COLO668 (cell line): ENCODE data around the gene MECP2.
"Not testable (repeated sequence)": the region's sequence is repeated elsewhere in the genome, so short reads cannot be mapped to it uniquely, and the experiment has no call there.

Experiments used
- DNase-seq: peaks from one replicate; lab custom pipeline; 2025; ENCODE audit not compliant: unreplicated experiment; lab: John Stamatoyannopoulos, UW

The MECP2 gene

DNA sequence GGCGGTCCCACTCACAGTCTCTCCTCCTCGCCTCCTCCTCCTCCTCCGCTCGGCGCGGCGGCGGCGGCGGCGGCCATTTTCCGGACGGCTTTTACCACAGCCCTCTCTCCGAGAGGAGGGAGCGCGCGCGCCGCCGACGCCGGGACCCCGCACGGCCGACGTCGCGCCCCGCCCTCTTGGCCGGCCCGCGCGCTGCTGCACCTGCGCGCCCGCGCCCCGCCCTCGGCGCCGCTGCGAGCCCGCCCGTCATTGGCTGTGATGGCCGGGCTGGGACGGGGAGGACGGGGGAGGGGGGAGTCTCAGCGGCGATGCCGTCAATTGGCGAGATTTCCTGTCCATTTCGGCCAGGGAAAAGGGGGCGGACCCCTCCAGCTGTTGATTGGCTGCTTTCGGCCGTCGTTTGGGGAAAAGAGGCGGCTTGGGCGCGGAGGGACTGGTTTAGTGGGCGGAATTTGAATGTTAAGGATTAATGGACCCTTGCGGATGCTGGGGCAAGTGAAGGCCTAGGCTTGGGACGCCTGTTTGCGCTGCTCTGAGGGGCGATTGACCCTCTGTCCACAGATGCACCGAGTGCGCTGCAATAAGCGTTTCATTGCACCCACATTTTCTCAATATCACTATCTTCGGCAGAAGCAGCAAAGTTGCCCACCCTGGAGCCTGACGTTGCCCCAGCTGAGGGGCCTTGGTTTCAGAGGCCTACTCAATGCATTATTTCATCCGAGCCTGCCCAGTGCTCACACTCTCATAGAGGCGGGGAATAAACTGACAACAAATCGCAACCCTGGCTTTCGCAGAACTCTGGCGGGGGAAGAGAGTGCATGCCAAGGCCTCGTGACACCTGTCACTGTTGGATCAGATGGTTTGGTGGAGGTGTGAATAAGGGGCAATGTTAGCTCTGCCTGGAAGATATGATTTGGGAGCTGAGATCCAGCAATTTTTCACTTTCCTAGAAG is at the start of gene MECP2:
Gene MECP2, minus strand, starts transcription at position 129 of the 953 bp plus-strand sequence.
- peak; percentile 98 for DNase-seq

DNA sequence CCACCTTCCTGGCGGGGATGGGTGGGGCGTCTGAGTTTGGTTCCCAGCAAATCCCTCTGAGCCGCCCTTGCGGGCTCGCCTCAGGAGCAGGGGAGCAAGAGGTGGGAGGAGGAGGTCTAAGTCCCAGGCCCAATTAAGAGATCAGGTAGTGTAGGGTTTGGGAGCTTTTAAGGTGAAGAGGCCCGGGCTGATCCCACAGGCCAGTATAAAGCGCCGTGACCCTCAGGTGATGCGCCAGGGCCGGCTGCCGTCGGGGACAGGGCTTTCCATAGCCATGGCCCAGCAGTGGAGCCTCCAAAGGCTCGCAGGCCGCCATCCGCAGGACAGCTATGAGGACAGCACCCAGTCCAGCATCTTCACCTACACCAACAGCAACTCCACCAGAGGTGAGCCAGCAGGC is 46.5 kb upstream of the MECP2 start, which contains the start of gene OPN1LW:
Gene OPN1LW, plus strand, starts transcription at position 234 of the 400 bp plus-strand sequence. Its CDS starts 41 bp downstream, at position 275.
- not testable (repeated sequence) for DNase-seq

DNA sequence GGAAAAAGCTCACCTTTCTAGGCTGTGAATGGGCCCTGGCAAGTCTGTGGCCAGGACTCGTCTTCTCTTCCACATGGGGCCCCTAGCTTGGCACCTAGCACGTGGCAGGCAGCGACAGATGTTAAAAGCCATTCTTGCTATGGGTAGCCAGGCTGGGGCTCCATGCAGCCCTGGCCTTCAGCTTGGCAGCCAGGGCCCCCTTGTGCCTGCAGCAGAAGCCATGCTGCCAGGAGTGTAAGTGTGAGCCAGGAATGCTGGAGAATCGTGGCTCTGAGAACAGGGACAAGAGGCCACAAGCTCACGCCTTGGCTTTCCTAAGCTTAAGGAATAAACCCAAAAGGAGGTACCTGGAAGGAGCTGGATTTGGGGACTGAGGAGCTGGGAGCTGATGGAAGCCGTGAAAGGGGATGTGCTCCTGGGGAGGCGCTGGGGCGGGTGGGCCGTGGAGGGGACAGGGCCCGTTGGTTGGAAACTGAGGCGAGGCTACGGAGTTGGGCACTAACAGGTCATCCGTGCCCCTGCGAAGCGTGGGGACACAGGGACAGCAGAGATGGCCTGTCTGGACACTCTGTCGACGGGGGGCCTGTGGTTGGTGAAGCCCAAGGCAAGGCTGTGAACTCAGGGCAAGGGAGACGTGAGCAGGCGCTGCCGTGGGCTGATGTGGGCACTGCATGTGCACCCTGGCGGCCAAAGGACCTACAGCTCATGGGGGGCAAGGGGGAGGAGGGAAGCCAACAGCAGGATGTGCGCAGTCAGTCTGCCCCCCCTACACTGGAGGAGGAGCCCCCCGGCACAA is 45.6 kb upstream of the MECP2 start:
- no peak for DNase-seq

DNA sequence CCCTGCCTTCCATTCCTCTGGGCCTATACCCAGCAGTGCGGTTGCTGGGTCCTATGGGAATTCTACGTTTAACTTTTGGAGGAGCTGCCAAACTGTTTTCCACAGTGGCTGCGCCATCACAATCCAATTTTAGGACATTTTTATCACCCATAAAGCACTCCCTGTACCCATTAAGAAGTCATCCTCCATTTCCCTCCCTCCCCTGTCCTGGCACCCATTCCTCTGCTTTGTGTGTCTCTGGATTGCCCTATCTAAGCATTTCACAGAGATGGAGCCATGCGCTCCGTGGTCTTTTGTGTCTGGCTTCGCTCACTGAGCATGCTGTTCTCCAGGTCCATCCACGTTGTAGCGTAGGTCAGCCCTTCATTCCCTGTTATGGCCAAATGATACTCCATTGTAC is 44.9 kb upstream of the MECP2 start:
- DNase-seq, result no peak

DNA sequence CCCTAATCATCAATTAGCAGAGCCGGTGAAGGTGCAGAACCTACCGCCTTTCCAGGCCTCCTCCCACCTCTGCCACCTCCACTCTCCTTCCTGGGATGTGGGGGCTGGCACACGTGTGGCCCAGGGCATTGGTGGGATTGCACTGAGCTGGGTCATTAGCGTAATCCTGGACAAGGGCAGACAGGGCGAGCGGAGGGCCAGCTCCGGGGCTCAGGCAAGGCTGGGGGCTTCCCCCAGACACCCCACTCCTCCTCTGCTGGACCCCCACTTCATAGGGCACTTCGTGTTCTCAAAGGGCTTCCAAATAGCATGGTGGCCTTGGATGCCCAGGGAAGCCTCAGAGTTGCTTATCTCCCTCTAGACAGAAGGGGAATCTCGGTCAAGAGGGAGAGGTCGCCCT is 43.2 kb upstream of the MECP2 start:
- no peak for DNase-seq

DNA sequence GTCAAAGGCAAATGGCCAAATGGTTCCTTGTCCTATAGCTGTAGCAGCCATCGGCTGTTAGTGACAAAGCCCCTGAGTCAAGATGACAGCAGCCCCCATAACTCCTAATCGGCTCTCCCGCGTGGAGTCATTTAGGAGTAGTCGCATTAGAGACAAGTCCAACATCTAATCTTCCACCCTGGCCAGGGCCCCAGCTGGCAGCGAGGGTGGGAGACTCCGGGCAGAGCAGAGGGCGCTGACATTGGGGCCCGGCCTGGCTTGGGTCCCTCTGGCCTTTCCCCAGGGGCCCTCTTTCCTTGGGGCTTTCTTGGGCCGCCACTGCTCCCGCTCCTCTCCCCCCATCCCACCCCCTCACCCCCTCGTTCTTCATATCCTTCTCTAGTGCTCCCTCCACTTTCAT is 42.7 kb upstream of the MECP2 start:
- DNase-seq, result no peak

DNA sequence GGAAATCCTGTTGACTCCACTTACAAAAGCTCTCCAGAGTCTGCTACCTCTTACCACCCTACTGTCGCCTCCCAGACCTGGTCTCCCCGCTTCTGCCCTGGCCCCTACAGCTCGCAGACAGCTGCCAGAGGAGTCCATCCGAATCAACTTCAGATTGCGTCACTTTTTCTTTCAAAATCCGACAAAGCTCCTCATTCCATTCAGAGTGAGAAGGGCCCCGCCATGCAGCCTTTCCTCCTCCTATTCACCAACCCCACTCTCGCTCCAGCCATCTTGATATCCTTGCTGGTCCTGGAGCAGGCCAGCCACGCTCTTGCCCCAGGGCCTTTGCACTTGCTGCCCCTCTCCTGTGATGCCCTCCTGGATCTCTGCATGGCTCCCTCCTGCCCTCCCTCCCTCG is 41.3 kb upstream of the MECP2 start:
- DNase-seq, result no peak

DNA sequence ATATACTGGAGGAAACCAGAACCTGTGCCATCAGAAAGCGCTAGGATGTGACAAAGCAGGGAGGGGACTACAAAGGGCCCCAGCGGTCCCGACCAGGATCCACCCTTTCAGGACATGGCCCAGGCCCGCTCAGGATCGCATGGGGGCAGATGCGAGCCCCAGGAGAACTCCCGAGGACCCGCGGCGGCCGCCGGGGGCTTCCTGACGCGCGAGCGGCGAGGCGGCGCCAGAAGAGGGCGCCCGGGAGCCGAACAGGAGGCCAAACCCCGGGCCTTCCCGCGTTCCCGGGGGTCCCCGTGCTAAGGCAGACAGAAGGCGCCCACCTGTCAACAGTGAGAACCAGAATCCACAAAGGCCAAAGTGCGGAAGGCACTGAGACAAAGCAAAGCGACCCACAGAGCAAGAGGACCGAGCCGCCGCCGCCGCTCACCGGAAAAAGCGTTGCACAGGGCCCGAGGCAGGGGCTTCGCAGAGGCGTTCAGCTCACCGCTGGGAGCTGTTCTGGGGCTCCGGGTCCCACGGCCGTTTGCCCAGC is 39.2 kb upstream of the MECP2 start:
- peak; percentile 73 for DNase-seq

DNA sequence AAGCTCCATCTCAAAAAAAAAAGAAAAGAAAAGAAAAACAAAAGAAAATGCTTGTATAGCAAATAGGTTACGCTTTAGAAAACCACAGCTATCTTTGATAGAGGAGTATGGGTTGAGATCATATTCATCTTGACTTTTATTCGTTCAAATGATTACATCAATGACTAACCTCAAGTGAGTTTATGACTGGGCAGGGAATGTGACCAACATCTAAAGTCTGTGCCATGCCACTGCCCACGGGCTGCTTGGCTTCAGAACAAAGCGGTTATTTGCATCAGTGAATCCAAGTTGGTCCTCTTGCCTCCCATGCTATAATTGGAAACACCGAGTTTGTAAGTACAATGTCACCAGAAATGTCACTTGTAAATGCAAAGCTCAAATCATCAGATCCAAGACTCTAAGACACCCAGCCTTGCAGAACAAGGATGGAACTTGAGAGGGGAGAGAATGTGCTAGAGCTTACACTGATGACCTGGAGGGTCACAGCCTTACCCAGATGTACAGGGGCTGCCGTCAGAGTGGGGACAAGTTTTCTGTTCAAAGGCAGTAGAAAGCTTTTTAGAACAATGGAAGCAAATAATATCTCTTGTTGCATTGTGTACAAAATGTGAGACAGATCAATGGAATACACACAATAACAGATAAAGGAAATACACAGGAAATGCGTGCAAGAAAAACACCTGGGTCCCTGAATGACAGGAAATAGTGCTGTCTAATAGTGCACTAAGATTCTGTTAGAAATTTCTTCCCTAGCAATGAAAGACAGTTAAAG is 38.1 kb upstream of the MECP2 start:
- no peak for DNase-seq

DNA sequence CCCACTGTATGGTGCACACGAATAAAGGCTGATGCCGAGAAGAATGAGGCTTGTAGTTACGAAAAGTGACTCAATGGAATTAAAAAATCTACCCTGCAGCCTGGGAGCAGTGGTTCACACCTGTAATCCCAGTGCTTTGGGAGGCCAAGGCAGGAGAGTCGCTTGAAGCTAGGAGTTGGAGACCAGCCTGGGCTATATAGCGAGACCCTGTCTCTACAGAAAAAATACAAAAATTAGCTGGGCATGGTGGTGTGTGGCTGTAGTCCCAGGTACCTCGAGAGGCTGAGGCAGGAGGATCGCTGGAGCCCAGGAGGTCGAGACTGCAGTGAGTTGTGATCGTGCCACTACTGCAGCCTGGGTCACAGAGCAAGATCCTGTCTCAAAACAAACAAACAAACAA is 34.8 kb upstream of the MECP2 start:
- DNase-seq, result no peak

DNA sequence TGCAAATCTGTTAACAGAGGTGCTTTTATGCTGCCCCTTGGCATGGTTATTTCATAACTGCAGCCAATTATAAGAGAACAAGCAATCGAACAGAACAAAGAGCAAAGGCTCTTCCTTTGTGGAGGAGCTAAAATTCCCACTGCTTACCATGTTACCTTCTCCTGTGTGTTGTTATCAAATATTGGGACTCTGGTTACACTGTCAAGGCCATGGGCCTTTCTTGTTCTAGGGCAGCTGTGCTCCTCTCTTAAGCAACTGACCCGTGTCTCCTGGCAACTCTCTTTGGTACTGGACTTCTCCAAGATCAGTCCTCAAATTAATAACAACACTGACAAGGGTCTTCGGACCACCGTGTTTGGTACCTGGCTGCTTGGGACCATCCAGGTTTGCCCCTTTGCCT is 34.4 kb upstream of the MECP2 start:
- no peak for DNase-seq

DNA sequence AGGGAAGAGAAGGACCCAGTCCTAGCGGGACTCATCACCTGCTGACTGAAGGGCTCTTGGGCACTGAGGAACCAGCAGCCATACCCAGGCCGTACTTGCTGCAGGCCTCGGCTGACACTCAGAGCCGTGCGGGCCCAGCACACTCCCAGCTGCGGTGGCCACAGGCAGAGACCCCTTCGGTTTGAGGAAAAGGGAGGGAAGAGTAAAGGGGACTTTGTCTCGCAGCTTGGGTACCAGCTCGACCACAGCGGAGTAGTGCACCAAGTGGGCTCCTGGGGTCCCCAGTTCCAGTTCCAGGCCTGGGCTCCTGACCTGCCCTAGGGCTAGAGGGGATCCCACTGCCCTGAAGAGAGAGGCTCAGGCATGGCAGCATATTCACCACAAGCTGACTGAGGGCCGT is 28.6 kb upstream of the MECP2 start:
- DNase-seq, result no peak

DNA sequence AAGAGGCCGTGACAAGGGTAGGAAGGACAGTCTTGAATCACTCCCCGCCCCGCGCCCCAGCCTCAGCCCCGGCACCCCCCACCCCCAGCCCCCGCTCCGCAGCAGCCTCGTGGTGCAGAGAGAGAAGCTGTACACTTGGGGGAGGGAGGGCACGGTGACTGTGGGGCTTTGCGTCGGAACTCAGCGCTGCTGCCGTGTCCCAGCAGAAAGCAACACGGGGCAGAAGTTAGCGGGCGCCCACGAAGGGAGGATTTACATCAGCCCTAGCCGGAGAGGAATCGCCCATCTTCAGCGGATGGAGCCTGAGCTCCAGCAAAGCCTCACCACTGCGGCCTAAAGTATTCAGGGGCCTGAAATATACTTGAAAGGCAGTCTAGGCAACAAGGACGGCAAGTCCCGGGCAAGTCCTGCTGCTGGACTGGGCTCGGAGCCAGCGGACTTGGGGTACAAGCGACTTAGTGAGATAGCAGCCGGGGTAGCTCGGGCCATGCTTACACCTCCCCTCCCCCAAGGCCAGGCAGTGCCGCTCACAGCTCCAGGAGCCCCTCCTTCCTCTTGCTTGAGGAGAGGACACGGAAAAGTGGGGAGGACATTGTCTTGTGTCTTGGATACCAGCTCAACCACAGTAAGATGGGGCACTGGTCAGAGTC is 28.0 kb upstream of the MECP2 start:
- DNase-seq, result no peak

DNA sequence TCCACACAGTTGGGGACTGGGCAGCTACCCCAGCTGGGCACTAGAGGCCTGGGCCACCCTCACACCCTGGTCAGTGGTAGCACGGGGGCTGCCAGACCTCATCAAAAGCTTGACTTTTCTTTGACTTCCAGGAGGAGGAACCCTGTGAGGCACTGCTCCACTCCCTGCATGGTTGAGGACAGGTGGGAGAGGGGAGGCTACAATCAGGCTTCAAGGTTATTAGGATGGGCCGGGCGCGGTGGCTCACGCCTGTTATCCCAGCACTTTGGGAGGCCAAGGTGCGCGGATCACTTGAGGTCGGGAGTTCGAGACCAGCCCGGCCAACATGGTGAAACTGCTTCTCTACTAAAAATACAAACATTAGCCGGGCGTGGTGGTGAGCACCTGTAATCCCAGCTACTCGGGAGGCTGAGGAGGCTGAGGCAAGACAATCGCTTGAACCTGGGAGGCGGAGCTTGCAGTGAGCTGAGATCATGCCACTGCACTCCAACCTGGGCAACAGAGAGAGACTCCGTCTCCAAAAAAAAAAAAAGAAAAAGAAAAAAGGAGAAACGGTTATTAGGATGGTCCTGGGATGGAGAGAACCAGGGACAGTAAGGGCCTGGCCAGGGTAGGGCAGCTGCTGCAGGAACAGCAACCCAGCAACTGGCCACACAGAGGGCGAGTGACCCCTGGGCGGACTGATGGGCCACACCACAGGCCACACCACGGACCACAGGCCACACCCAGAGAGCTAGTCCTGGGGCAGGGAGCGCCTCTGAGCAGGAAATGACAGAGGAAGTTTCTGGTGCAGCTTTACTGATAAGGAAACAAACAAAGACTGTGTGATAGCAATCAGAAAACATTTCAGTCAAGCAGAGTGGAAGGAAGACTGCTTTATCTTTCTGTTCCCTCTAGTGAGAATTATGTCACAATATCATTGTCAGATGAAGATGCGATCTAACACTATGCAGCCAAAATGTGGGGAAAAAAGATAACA is 26.0 kb upstream of the MECP2 start:
- DNase-seq, result no peak

DNA sequence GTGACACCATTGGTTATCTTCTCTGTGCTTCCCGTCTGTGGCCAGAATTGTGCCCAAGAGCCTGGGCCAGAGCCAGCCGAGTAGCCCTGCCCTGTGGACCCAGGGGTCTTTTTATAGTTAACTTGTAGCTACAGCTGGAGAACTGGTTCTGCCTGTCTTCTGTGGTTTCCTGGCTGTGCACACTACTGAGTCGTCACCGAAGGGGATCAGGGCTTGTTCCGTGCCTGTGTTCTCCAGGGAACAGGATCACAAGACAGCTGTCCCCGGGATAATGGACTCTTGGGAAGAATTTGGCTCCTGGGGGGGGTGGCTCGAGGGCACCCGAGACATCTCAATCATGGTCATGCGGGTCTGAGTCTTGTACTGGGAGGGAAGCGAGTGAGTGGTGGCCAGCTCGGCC is 24.4 kb upstream of the MECP2 start:
- no peak for DNase-seq

DNA sequence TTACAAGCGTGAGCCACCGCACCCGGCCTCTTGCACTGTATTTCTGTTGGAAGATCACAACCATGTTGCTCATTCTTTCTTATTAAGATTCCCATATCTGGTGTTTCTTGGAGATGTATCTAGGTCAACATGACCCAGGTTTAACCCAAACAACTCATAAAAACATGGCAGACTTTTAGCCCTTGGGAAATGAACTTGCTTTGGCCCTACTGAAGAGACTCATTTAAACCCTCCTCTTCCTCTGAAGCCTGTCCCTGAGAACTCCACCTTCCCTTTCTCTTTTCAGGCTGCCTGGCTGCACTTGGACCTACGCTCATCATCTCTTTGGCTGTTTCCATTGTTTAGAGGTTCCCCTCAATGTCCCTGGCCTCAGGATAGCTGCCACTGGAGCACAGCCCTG is 23.7 kb upstream of the MECP2 start:
- DNase-seq, result no peak

DNA sequence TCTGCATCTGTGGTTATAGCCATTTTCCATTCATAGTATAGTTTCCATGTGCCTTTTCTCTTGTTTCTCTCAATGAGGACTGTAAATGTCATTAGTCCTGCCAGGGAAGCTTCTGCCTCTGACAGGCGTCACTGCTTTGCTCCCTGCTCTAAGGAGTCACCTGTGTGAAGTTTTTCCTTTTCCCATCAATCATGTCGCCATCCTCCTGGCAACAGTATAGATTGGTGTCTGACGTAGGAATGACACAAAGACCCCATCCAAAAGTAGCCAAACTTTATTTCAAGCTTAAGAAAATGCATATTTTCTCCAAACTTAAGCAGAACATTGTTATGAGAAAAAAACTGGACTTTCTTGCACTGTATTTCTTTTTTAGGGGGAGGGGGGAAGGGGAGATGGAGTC is 23.1 kb upstream of the MECP2 start:
- no peak for DNase-seq

DNA sequence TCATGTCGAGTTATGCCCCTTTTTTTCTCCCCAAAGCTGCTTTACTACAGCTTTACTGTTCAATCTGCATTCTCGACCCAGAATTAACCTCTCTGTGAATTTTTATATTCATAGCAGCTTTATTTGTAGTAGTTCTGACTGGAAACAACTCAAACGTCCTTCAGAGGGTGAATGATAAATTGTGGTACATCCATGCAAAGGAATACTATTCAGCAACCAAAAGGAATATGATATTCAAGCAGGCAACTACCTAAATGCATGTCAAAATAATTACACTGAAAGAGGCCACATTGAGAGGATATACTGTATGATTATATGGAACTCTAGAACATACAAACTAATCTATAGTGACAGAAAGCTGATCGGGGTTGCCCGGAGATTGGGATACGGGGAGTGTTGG is 20.0 kb upstream of the MECP2 start:
- no peak for DNase-seq
